Esophagus squamous epithelium (tissue), 5 donors: ENCODE data around the gene FAM20C. TPM values are rescaled to one million over a fixed set of nuclear protein-coding genes. Genes with fewer than 3 reads are reported as not detected.

ENCODE experiments used
- DNase-seq: peaks from one replicate; lab custom pipeline; 2025; lab: John Stamatoyannopoulos, UW
- H3K27ac ChIP-seq, 4 donors: fragments of 200-600 bp; sonication (generic); one replicate each; pipeline ENCODE4 v1.5.1; 2016 to 2019; ENCODE audit warnings: mild to moderate bottlenecking in 1 of 4
- H3K27me3 ChIP-seq, 4 donors: fragments of 200-600 bp; sonication (generic); 1 replicate in 3 of 4; 2 replicates in 1 of 4; pipeline versions ENCODE4 v1.5.1 to v1.6.0; 2017 to 2021; ENCODE audit warnings: antibody characterized with exemption in 1 of 4
- H3K36me3 ChIP-seq, 3 donors: fragments of 200-600 bp; sonication (generic); one replicate each; pipeline ENCODE4 v1.5.1; 2016 to 2019
- H3K4me1 ChIP-seq, 3 donors: fragments of 200-600 bp; sonication (generic); one replicate each; pipeline ENCODE4 v1.5.1; 2017 to 2019
- H3K4me3 ChIP-seq, 4 donors: fragments of 200-600 bp; sonication (generic); 1 replicate in 3 of 4; 2 replicates in 1 of 4; pipeline ENCODE4 v1.5.1; 2016 to 2019; ENCODE audit warnings: mild to moderate bottlenecking in 2 of 4, moderate library complexity in 1 of 4
- H3K9me3 ChIP-seq, 3 donors: fragments of 200-600 bp; sonication (generic); one replicate each; pipeline ENCODE4 v1.5.1; 2016 to 2019
- CTCF ChIP-seq, 6 experiments: fragments of 450-650 bp in 4 of 6; fragments of 200-600 bp in 2 of 6; sonication (generic) in 2 of 6; IDR thresholded peaks; one replicate each; pipeline ENCODE4 v1.5.1; 2016 to 2019; ENCODE audit warnings: antibody characterized with exemption in 6 of 6, mild to moderate bottlenecking in 4 of 6, moderate library complexity in 4 of 6
- POLR2A ChIP-seq, 4 donors: fragments of 450-650 bp; IDR thresholded peaks; one replicate each; pipeline ENCODE4 v1.6.1; 2017; ENCODE audit warnings: antibody characterized with exemption in 4 of 4, mild to moderate bottlenecking in 4 of 4, moderate library complexity in 3 of 4
- WGBS, 2 donors: methylation state at CpG; one replicate each; pipeline ENCODE4 v1.1.5; 2018; 5-methylcytosine and 5-hydroxymethylcytosine counted together
- intact Hi-C: fragments of 100-400 bp; cut with DNase I; formaldehyde crosslinking; loops from one replicate; pipeline ENCODE4 v1.15.0; 2022
- total RNA-seq, 4 donors: library from RNA; depleted of rRNA; stranded (reverse); fragments of >200 nt; gene quantifications; one replicate each; pipeline ENCODE4 v1.1.0, GENCODE V29; 2016
- donor health status: DM: yes; HTN: yes; CAD: no.

Gene FAM20C
- total RNA-seq, 4 donors from 2014 or later: 8.5 to 16.0 (median 13.7) TPM

- peaks cover 19 to 75% (median 26%) of the 10 kb centered on the region in 3 donors for H3K36me3 ChIP-seq
- H3K4me3 ChIP-seq: no peak overlapping the region
- intact Hi-C loops: no loop called here
- TF ChIP-seq CTCF (IDR thresholded peaks at IDR 0.05) (no peak), POLR2A (IDR thresholded peaks at IDR 0.05) (no peak)
- peaks cover 26 to 65% (median 32%) of the 10 kb centered on the region in 3 donors for H3K4me1 ChIP-seq
- WGBS, 2 donors: 93 to 97% methylated on average over 6 to 16 of the region's 22 CpGs
- H3K27me3 ChIP-seq: peaks cover 0 to 14% (median 0%) of the 10 kb centered on the region in 4 donors
- no peak overlapping the region for H3K27ac ChIP-seq
- no peaks in the 10 kb centered on the region for H3K9me3 ChIP-seq
- DNase-seq: no peak
Observed at GRCh38 chr7:197413-198335, 5.3 kb downstream of the FAM20C start.

- H3K4me1 ChIP-seq: peaks cover 16 to 48% (median 17%) of the 10 kb centered on the region in 3 donors
- no peak overlapping the region for H3K27ac ChIP-seq
- H3K36me3 ChIP-seq: peaks cover 19 to 94% (median 26%) of the 10 kb centered on the region in 3 donors
- intact Hi-C loops: no loop called here
- no peaks in the 10 kb centered on the region for H3K27me3 ChIP-seq
- no peak for TF ChIP-seq POLR2A (IDR thresholded peaks at IDR 0.05)
- TF ChIP-seq CTCF (IDR thresholded peaks at IDR 0.05): no peak
- no peak for DNase-seq
- no peaks in the 10 kb centered on the region for H3K9me3 ChIP-seq
- no peak overlapping the region for H3K4me3 ChIP-seq
- WGBS, 2 donors: 60 to 86% methylated on average over 12 to 17 of the region's 17 CpGs
Observed at GRCh38 chr7:199483-200249, 7.3 kb downstream of the FAM20C start.

- H3K36me3 ChIP-seq: peaks cover 14 to 96% (median 26%) of the 10 kb centered on the region in 3 donors
- TF ChIP-seq CTCF (IDR thresholded peaks at IDR 0.05) (no peak), POLR2A (IDR thresholded peaks at IDR 0.05) (no peak)
- H3K27me3 ChIP-seq: no peaks in the 10 kb centered on the region
- H3K4me3 ChIP-seq: no peak overlapping the region
- intact Hi-C loops: no loop called here
- H3K9me3 ChIP-seq: no peaks in the 10 kb centered on the region
- peaks cover 11 to 41% (median 11%) of the 10 kb centered on the region in 3 donors for H3K4me1 ChIP-seq
- H3K27ac ChIP-seq: no peak overlapping the region
- 71 to 90% methylated on average over 1 to 4 of the region's 11 CpGs for WGBS, 2 donors
- no peak for DNase-seq
Observed at GRCh38 chr7:200290-200689, 7.9 kb downstream of the FAM20C start.

- Histone ChIP-seq H3K36me3 (peaks cover 14 to 96% (median 26%) of the 10 kb centered on the region in 3 donors), H3K4me1 (peaks cover 6 to 37% (median 7%) of the 10 kb centered on the region in 3 donors), H3K27ac (no peak overlapping the region), H3K4me3 (no peak overlapping the region), H3K9me3 (no peaks in the 10 kb centered on the region), H3K27me3 (no peaks in the 10 kb centered on the region)
- TF ChIP-seq CTCF (IDR thresholded peaks at IDR 0.05) (no peak), POLR2A (IDR thresholded peaks at IDR 0.05) (no peak)
- no peak for DNase-seq
- 90 to 91% methylated on average over 4 of the region's 10 CpGs for WGBS, 2 donors
- intact Hi-C loops: no loop called here
Observed at GRCh38 chr7:200704-201103, 8.3 kb downstream of the FAM20C start.
